AML-193 (cell line): ENCODE measurements around the gene SYNDIG1.

ENCODE experiments used
- DNase-seq, 2 experiments: peaks; one replicate each; lab custom pipeline; 2025; lab: John Stamatoyannopoulos, UW

The SYNDIG1 gene

DNA sequence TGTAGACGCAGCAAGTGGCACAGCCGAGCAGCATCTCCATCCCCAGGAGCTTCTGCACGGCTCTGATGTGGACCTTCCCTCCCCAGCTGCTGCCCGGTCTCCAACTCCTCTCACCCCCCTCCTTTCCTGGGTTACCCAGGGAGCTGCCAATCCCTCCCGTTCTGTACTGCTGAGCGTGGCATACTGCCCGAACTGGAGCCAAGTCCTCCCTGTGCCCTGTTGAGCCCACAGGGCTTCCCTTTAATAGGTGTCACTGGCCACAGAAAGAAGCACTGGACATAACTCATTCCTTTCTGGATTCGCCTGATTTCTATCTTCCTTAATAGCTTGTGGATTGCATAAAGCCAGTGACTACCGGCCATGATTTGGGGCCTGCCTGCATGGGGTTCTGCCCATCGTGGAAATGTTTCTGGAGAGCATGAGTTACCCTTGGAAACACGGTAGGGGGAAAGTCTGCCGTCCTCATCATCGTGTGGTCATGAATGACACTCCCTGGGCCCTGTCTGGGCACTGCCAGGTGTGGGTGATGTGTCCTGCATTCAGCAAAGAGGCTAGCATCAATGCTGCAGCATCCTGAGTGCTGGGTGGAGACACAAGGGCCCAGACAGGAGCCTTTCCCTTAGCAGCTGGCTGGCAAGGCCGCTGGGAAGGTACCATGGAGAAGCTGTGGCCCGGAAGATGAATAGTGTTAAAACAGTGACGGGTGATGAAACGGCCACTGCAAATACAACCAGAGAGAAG is 189.7 kb downstream of the SYNDIG1 start:
- DNase-seq: no peak

DNA sequence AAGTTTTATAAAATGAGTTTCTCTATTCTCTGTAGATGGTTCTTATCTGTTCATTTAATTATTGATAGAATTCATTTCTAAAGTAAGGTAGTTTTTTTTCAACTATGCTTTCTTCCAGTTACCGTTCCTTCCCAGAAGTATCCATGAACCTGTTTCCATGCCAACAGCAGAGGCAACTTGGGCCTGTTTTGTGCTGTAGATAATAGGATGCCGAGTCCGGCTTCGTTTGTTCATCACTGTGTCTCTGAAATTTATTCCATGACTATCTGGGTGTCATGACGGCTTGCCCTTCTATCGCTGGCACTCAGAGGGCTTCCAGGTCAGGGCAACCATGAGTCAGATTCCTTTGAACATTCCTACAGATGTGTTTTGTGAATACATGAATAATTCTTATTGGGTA is 190.4 kb downstream of the SYNDIG1 start:
- DNase-seq: no peak

DNA sequence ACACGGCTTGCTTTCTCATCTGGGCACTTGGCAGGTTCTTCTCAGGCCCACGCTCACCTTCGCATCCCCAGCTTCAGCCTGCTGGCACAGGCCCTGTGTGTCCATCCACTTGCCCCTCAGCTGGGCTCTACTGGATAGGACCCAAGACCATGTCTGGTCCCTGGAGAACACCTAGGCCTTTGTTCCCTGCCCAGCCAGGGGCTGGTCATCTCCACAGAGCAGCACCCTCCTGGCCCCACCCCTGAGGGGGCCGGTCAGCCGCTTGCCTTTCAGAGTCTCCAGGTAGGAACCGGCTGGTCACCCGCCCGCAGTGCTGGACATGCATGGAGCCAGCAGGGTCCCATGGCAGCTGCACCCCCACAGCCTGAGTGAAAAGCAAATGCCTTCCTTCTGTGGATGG is 191.2 kb downstream of the SYNDIG1 start:
- no peak for DNase-seq

DNA sequence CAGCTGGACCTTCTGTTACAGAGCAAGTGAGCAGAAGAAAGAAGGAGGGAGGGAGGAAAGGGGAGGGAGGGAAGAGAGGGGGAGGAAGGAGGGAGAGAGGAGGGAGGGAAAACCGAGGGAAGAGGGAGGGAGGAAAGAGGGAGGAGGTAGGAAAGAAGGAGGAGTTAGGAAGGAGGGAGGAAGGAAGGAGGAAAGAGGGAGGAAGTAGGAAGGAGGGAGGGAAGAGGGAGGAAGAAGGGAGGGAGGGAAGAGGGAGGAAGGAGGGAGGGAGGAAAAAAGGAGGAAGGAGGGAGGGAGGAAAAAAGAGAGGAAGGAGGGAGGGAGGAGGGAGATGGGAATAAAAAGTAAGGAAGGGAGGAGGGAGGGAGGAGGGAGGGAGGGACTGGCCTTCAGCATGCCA is 191.8 kb downstream of the SYNDIG1 start:
- DNase-seq: no peak

DNA sequence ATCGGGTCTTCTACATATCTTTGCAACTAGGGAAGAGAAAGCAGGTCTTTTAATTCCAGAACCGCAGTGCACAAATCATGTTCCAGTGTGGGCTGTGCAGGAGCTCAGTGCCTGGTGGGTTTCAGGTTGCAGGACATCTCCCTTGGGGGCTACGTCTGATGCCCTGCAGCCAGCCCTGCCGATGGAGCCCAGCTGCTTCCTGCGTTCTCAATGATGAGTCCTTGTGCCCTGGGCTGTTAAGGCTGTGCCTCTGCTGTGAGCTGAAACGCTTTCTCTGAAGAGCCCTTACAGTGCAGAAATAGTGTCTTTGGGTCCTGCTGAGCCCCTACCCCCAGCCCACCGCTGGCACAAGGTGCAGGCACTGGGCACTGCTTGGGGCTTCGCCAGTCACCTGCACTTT is 192.9 kb downstream of the SYNDIG1 start:
- no peak for DNase-seq

DNA sequence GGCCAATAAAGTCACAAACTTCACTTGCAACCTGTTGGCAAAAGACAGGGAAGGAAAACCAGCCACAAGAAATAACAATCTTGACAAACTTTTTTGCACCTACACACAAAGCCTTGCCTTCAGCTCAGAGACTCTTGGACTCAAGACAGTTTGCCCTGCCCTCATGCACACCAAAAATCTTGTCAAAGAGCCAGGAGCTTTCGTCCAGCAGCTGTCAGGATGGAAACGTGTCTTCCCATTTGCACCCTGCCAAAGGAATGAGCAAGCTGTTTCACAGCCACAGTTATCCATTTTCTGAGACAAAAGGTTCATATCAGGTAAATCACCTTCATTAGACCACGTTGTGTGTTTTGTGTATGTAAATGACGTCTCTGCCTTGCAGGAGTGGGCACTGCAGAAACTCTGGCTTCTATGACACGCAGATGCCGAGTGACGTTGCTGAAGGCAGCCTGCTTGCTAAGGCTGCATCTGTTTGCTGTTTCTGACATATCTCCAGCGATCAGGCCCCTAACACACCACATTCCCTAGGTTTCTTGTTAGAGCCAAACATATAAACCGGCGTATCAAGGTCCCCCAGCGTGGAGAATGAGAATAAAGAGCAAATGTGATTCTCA is 193.4 kb downstream of the SYNDIG1 start:
- DNase-seq: no peak

DNA sequence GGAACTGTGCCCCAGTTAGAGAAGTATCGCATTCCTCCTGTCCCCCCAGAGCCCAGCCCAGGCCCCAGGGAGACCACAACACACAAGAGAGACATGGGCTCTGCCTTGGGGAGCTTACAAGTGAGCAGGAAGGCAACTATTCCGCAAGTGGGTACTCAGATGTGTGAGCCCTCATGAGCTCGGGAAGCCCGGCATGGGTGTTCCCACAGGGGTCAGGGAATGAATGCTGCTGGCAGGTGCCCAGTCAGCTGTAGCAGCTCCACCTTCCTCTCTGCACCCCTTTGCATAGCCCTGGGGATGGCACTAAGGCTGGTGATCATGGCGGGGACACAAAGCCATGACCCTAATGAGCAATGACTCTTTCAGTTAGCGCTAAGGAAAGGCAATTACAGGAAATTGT is 194.1 kb downstream of the SYNDIG1 start:
- DNase-seq: no peak

DNA sequence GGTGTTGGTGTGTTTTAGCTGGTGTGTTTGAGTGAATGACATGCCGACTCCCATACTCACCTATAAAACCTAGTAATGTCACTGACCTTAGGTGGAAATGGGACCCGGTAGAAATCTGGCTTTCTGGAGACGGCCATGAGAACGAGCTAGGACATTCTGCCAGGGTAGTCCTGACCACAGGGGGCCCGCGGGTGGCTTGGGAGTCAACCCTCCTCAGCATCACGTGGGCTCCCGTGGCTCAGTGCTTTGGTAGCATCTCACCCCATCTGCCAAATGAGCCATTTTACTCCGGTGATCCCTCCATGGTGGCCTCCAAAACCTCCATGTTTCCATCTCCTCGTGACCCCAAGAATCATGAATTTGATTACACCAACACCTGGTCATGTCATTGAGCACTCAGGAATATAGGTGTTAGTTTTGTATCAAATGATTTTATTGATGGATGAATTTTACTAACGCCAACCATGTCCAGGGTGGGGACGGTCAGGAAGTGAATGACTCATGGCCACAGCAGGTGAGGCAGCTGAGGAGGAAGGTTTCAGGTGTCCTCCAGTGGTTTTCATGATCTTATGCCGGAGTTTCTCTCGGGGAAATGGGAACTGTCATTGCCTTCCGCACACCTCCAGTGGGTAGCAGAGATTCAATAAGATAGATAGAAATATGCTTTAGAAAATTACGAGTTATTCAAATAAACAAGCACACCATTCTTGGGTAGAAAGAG is 195.0 kb downstream of the SYNDIG1 start:
- no peak for DNase-seq

DNA sequence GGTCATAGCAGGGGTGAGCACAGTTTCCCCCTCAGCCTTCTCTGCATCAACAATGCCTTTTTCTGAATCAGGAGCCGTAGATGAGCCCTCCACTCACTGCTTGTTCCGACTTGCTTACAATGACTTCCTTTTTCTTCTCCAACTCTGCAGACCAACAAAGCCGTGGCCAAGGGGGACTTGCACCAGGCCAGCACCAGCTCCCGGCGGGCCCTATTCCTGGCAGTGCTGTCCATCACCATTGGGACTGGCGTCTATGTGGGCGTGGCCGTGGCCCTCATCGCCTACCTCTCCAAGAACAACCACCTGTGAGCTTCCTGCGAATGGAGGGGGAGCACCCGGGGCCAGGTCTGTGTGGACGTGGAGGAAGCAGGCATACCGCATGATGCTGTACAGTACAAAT is 195.8 kb downstream of the SYNDIG1 start:
- DNase-seq: no peak

DNA sequence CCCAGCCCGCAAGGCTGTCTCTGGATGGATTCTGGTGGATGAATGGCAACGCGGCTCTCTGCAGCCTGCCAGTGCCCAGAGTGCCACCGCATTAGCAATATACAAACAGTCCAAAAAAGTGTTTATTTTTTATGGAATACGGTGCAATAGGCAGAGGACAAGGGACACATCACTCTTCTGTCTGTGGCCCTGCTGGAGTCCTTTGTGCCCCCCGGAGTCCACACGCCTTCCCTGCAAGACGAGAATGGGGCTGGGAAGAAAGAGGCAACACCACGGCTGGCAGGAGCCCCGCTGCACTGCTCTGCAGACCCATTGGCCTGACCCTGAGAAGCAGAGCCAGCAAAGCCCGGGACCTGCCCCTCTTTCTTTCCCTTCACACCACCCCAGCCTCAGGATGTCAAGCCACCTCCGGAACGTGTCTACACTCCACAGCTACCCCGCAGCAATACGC is 196.3 kb downstream of the SYNDIG1 start:
- DNase-seq: no peak

DNA sequence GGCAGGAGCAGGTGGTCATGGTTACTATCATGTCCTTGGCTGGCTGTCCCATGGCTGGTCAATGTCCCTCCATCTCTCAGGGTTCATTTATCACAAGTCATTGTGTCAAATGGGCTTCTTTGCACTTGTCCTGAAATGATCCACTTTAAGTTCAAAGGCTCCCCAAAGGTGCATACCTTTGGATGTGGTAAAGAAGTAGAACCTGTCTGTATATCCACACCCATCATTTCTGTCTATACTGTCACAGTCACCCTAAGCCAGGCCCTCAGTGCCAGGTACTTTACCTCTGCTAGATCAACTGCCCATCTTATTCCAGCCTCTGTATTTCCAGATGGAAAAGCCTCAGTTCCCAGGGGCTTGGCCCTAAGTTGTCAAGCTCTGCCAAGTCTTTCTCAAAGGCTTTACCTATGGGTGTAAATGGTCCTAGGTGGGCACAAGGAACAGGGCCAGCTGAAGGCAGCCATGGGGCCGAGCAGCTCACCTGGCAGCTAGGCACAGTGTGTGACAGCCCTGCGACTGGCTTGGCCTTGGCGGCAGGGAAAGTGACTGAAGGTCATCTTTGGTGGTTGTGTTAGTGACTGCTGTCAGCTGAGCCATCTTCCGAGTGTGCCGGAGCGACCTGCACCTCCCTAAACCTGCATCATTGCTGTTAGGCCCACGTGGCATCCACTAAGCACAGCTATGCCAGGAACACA is 198.4 kb downstream of the SYNDIG1 start:
- no peak for DNase-seq

DNA sequence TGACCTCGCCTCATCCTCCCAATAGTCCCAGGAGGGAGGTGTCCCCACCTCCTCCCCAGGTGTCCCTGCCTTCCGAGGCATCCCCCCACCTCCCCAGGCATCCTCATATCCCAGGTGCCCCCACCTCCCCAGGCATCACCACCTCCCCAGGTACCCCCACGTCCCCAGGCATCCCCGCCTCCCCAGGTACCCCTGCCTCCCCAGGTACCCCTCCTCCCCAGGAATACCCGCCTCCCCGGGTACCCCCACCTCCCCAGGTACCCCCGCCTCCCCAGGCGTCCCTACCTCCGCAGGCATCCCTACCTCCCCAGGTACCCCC is 198.9 kb downstream of the SYNDIG1 start:
- no peak for DNase-seq

DNA sequence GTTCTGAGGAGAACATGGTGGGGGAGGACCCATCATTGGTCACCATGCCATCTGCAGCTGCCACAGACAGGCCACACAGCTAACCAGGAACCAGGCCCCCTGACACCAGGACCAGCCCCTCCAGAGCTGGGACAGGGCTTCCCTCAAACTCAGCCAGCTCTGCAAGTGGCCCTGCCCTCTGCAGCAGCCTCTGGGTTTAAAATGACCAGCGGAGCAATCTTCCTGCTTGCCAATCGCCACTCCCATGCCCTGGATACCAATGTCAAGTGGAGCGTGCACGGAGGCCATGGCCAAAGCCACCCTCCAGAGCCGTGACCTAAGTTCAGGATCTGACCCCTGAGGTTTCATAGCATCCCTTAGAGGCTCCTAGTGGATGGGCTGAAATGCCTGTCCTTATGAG is 199.4 kb downstream of the SYNDIG1 start:
- no peak for DNase-seq

DNA sequence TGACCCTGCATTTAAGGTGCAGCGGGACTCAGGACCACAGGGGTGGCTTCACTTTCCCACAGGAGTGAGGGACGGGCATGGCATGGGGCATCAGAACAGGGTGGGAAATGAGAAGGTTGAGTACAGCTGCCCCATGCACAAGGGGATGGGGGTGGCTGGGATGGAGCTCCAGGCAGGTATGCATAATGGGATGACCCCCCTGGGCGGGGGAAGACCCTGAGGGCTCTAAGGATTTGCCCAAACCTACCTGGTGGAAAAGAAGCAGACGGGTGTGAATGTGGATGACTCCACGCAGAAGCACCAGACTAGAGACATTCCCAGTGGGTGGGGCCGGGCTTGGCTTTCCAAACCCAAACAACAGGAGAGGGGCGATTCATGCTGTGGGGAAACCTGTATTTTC is 200.3 kb downstream of the SYNDIG1 start:
- DNase-seq: no peak

DNA sequence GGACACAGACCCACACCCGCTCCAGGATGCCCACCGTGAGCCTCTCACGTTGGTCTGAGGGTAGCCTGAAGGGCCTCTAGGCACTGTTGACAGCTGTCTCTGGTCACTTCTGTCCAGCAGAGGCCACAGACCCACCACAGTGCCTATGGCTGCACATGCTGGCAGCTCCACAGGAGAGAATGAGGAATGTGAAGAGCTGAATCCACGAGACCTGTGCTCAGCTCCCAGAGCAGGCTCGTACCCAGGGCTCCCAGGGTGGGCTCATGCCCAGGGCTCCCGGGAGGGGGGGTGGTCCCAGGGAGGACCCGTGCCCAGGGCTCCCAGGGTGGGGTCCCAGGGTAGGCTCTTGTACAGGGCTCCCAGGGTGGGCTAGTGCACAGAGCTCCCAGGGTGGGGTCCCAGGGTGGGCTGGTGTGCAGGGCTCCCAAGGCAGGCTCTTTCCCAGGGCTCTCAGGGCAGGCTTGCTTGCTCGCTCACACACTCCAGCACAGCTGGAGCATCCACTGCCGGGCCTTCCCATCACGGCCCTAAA is 201.0 kb downstream of the SYNDIG1 start:
- DNase-seq: no peak

DNA sequence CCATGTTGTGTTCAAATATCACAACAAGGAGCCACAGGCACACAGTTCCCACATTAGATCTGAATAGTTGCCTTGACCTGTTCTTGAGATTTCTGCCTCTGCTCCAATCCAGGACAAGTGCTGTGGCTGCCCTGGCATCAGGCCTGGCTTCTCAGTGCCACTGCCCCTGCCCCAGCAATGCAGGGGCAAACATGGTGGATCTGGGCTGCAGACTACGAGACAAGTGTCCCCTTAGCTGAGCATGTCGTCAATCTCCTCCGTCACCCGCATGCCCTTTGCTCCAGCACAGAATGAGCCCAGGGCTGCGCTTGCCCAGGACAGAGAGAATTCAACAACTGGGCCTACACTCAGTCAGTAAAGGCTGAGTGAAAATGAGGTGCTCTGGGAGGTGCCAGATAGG is 201.6 kb downstream of the SYNDIG1 start:
- no peak for DNase-seq

DNA sequence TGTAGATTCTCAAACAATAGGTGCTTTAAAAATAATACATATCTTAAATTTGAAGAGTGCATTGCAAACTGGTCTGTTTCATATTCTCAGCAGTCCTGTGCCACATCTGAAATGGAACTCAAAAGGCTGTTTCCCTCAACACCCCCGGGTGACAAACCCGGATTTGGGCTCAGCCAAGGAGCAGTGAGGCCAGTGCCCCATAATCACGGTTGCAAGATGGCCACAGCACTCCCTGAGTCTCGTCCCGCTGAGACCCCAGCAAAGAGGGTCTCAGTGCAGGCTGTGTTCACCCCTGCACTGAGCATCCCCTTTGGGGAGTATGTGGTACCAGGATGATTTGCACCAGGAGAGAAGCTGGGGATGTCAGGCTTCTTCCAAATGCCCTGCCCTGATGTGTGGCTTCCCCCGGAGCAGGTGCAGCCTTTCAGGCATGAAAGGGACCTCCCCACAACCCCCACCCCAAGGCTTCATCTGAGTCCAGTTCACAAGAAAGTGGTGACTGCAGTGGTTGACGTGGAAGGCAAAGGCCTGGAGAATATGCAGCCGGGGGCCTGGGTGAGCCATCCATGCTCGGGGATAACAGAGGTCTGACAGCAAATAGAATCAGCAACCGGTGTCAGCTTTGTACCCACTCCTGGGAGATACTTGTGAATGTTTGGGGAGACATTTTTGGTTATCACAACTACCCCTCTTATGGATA is 202.9 kb downstream of the SYNDIG1 start:
- DNase-seq: no peak

DNA sequence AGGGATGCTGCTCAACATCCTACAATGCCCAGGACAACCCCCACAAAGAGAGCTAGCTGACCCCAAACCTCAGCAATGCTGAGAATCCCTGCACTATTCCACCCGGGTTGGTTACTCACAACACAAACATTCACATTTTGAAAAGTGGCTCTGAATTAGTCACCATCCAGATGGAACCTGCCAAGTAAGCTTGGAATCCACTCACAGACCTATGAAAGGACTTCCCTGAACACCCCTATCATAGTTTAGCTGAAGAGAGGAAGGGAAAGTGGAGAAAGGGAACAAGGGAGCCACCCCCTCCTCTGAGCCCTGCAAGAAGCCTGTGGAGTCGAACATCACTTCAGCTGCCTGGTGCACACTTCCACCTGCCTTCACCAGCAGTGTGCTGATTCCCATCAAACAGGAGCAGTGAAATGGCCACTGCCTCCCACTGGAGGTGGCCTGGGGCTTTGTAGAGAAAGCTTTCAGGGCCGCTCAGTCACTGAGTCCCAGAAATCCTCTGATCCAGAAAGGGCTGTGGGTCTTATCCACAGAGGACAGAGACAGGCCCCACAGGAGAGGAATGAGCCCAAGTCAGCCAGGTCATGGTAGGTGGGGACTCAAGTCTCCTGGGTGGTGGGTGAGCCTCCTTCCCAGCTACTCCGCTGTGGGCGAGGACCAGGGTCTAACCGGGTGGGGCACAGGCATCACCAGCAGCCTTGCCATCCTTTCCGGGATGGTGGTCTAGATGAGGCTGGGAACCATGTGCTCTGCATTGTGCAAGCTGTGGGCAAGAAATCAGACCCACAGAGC is 203.7 kb downstream of the SYNDIG1 start:
- no peak for DNase-seq

DNA sequence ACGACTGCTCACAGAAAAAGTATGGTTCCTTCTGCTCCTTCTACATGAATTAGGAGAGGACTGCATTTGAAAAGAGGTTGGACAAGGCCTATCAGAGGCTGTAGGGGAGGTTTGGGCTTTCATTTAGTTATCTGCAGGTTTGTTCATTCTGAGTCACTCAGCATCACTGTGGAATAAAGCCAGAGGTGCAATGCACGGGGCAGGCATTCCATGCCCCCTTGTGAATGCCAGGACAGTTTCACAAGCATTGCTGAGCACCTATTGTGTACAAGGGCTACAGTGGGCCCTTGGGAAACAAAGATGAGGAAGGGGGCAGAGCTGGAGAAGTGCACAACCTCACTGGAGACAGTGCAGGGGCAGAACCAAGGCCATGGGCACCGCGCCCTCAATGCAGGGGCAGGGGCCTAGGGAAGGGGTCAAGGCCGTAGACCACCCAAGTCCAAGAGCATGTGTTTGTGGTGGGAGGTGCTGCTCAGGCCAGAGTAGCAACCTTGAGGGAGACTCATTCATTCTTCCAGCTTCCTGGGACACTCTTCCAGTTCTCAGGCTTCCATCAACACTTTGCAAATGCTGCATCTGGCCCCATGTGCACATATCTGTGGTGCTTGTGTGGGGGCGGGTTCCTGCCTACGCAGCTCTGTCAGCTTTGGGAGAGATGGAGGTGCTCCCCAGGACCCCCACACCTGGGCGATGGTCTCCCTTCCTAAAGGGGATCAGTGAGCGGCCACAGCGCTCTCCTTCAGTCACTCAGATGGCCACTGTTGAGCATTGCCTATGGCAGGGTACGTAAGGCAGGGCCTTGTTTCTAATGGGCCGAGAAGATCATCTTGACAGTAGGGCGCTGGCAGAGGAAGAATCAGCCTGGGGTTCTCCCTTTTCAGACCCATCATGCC is 204.5 kb downstream of the SYNDIG1 start:
- no peak for DNase-seq
